ENCODE results near the gene CLRN3. TPM values are rescaled to one million over a fixed set of nuclear protein-coding genes. Genes with fewer than 3 reads are reported as not detected.
A peak's percentile ranks its signal among the peaks of the same experiment; 100 is the strongest.

CLRN3 gene
- total RNA-seq, 4 donors from 2014 or later, result not detected

- ATAC-seq, result no peak
- no peak overlapping the region for H3K27ac ChIP-seq
- TF ChIP-seq EP300 (IDR thresholded peaks at IDR 0.05) (no peak), CTCF (IDR thresholded peaks at IDR 0.05) (no peak), POLR2A (IDR thresholded peaks at IDR 0.05) (no peak), POLR2AphosphoS5 (IDR thresholded peaks at IDR 0.05) (no peak)
- no peak overlapping the region for H3K4me3 ChIP-seq
- H3K4me1 ChIP-seq, result peaks cover 0 to 7% (median 0%) of the 10 kb centered on the region in 3 donors
- H3K9me3 ChIP-seq, result no peaks in the 10 kb centered on the region
- WGBS, 2 donors (ENCODE audit: low coverage in 1 of 2), result 68% methylated on average over 3 of the region's 7 CpGs; no CpG with 5 or more reads in 1 of the 2 donors
- H3K36me3 ChIP-seq, result no peaks in the 10 kb centered on the region
- peaks cover 35% of the 10 kb centered on the region for H3K27me3 ChIP-seq
Measured at GRCh38 chr10:127852456-127852855, 40.3 kb downstream of the CLRN3 start.

GRCh38 chr10:127851661-127852194 lies 41.0 kb downstream of the CLRN3 start:
- TF ChIP-seq EP300 (IDR thresholded peaks at IDR 0.05) (no peak), POLR2A (IDR thresholded peaks at IDR 0.05) (no peak), CTCF (IDR thresholded peaks at IDR 0.05) (no peak), POLR2AphosphoS5 (IDR thresholded peaks at IDR 0.05) (no peak)
- no peak overlapping the region for H3K4me3 ChIP-seq
- no peaks in the 10 kb centered on the region for H3K36me3 ChIP-seq
- H3K27ac ChIP-seq, result no peak overlapping the region
- peaks cover 40% of the 10 kb centered on the region for H3K27me3 ChIP-seq
- no peaks in the 10 kb centered on the region for H3K9me3 ChIP-seq
- ATAC-seq, result no peak
- H3K4me1 ChIP-seq, result peaks cover 0 to 7% (median 0%) of the 10 kb centered on the region in 3 donors
- WGBS, 2 donors (ENCODE audit: low coverage in 1 of 2), result 83 to 85% methylated on average over 9 to 10 of the region's 14 CpGs

GRCh38 chr10:127850944-127851343 lies 41.8 kb downstream of the CLRN3 start:
- H3K36me3 ChIP-seq, result no peaks in the 10 kb centered on the region
- no peaks in the 10 kb centered on the region for H3K9me3 ChIP-seq
- H3K27me3 ChIP-seq, result peaks cover 46% of the 10 kb centered on the region
- peaks cover 0 to 7% (median 0%) of the 10 kb centered on the region in 3 donors for H3K4me1 ChIP-seq
- TF ChIP-seq EP300 (IDR thresholded peaks at IDR 0.05), result no peak
- TF ChIP-seq POLR2A (IDR thresholded peaks at IDR 0.05), result no peak
- TF ChIP-seq CTCF (IDR thresholded peaks at IDR 0.05), result no peak
- no peak for TF ChIP-seq POLR2AphosphoS5 (IDR thresholded peaks at IDR 0.05)
- H3K27ac ChIP-seq, result no peak overlapping the region
- ATAC-seq, result peak; percentile 26
- no peak overlapping the region for H3K4me3 ChIP-seq
- WGBS, 2 donors (ENCODE audit: low coverage in 1 of 2), result 70 to 73% methylated on average over 3 to 5 of the region's 10 CpGs

- WGBS, 2 donors (ENCODE audit: low coverage in 1 of 2), result 33 to 56% methylated on average over 1 to 8 of the region's 8 CpGs
- Histone ChIP-seq H3K27me3 (peaks cover 56% of the 10 kb centered on the region), H3K36me3 (no peaks in the 10 kb centered on the region), H3K4me3 (no peak overlapping the region), H3K27ac (no peak overlapping the region), H3K9me3 (no peaks in the 10 kb centered on the region), H3K4me1 (peaks cover 0 to 7% (median 0%) of the 10 kb centered on the region in 3 donors)
- ATAC-seq, result no peak
- TF ChIP-seq POLR2A (IDR thresholded peaks at IDR 0.05) (no peak), CTCF (IDR thresholded peaks at IDR 0.05) (no peak), POLR2AphosphoS5 (IDR thresholded peaks at IDR 0.05) (no peak), EP300 (IDR thresholded peaks at IDR 0.05) (no peak)
Measured at GRCh38 chr10:127849921-127850320, 42.8 kb downstream of the CLRN3 start.

- TF ChIP-seq EP300 (IDR thresholded peaks at IDR 0.05), result no peak
- TF ChIP-seq CTCF (IDR thresholded peaks at IDR 0.05), result no peak
- no peak for TF ChIP-seq POLR2A (IDR thresholded peaks at IDR 0.05)
- WGBS, 2 donors (ENCODE audit: low coverage in 1 of 2), result 84% methylated on average over 7 of the region's 8 CpGs; no CpG with 5 or more reads in 1 of the 2 donors
- no peak for ATAC-seq
- no peaks in the 10 kb centered on the region for H3K36me3 ChIP-seq
- no peaks in the 10 kb centered on the region for H3K9me3 ChIP-seq
- H3K27me3 ChIP-seq, result peaks cover 63% of the 10 kb centered on the region
- H3K4me1 ChIP-seq, result peaks cover 0 to 7% (median 0%) of the 10 kb centered on the region in 3 donors
- no peak overlapping the region for H3K27ac ChIP-seq
- no peak overlapping the region for H3K4me3 ChIP-seq
Measured at GRCh38 chr10:127849224-127849623, 43.5 kb downstream of the CLRN3 start.
